Mucosa of stomach (tissue), 1 donor: ENCODE data around the gene OLFML2B.

Experiments used
- H3K27me3 ChIP-seq: one replicate; pipeline ENCODE4 v1.7.0; 2013; ENCODE audit warnings: mild to moderate bottlenecking, low read length; ENCODE audit not compliant: control insufficient read depth, insufficient read depth
- H3K36me3 ChIP-seq: one replicate; pipeline ENCODE4 v1.7.0; 2013; ENCODE audit warnings: low read length; ENCODE audit not compliant: control insufficient read depth, insufficient read depth
- H3K4me1 ChIP-seq: one replicate; pipeline ENCODE4 v1.7.0; 2013; ENCODE audit warnings: mild to moderate bottlenecking, low read length; ENCODE audit not compliant: control insufficient read depth, insufficient read depth
- H3K4me3 ChIP-seq: one replicate; pipeline ENCODE4 v1.7.0; 2013; ENCODE audit warnings: low read length
- H3K9ac ChIP-seq: one replicate; pipeline ENCODE4 v1.7.0; 2013; ENCODE audit warnings: mild to moderate bottlenecking, low read length, moderate library complexity
- H3K9me3 ChIP-seq: one replicate; pipeline ENCODE4 v1.7.0; 2013; ENCODE audit warnings: mild to moderate bottlenecking, low read length, moderate library complexity; ENCODE audit not compliant: control insufficient read depth
- donor health status: Pancreatic carcinoma.

The OLFML2B gene

DNA sequence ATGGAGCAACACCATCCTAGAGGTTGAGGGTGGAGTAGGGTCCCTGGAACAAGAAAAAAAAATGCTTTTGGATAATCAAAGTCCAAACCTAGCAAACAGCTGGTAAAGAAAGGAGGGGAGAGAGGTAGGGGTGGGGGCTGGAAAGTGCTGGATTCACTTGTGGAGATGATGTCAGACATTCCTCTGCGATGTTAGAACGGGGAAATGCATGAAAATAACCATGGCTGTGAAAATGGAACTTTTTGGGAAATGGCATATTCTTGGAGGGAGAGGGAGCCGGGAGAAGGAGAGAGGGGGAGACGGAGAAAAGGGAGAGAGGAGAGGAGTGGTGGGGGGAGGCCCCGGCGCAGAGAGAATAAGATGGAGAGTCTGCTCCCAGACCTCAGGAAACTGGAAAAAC is 53.6 kb downstream of the OLFML2B start:
- H3K9me3 ChIP-seq: no peaks in the 10 kb centered on the region
- H3K4me3 ChIP-seq: no peak overlapping the region
- H3K4me1 ChIP-seq: peaks cover 6% of the 10 kb centered on the region
- no peaks in the 10 kb centered on the region for H3K27me3 ChIP-seq
- no peak overlapping the region for H3K9ac ChIP-seq
- H3K36me3 ChIP-seq: no peaks in the 10 kb centered on the region

DNA sequence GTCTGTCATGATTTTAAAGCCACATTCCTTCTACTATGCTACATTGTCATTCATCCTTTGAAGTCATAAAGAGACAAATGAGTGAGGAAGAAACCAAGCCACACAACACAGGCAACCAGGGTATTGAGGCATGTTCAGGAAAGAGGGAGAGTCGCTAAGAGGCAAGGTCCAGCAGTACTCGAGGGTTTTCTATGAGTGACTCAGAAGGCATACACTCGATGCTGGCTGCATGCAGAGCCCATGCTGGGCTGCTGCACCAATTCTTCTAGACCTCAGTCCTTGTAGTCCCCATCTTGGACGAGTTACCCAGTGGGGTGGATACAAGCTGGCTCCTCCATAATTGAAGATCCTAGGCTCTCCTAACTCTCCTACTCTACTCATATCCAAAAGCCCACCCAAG is 57.6 kb downstream of the OLFML2B start:
- Histone ChIP-seq H3K27me3 (no peaks in the 10 kb centered on the region), H3K9ac (no peak overlapping the region), H3K9me3 (no peaks in the 10 kb centered on the region), H3K4me3 (no peak overlapping the region), H3K36me3 (no peaks in the 10 kb centered on the region), H3K4me1 (no peaks in the 10 kb centered on the region)

DNA sequence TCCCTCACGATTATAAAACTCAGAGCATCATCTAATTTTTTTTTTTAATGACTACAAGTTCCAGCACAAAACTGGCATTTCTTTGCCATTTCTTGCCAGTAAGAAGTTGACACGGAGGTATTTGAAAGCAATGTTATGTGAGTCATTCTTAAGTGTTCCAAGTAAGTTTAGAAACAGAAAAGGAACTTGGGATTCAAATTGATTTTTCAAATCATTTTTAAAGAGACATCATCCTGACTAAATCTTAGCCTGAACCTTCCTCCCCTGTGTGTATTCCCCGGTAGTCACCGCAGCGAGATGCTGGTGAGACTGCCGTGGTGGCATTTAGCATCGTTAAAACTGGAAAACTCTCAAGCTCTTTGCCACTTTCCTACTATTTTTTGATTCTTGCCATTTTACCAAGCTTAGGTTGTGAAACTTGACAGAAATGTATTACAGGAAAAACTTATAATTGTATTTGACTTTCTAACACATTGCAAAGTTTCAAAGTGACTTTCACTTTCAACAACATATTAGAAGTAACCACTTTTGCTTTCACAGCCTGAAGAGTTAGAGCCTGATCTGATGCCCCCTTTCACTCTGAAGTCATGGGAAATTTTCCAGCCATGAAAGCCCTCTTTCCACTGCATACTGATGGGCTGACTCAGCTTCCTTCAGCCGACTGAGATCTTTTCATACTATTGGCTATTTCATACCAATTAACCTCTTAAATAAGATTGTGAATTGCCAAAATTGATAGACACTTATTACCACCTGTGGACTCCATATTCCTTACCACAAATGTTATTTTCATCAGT is 61.4 kb downstream of the OLFML2B start:
- Histone ChIP-seq H3K27me3 (no peaks in the 10 kb centered on the region), H3K36me3 (no peaks in the 10 kb centered on the region), H3K9me3 (no peaks in the 10 kb centered on the region), H3K4me1 (no peaks in the 10 kb centered on the region), H3K9ac (no peak overlapping the region), H3K4me3 (no peak overlapping the region)

DNA sequence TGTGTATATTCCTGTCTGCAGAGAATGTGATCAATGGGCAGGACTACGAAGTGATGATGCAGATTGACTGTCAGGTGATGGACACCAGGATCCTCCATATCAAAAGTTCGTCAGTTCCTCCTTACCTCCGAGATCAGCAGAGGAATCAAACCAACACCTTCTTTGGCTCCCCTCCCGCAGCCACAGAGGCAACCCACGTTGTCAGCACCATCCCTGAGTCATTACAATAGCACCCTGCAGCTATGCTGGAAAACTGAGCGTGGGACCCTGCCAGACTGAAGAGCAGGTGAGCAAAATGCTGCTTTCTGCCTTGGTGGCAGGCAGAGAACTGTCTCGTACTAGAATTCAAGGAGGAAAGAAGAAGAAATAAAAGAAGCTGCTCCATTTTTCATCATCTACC is 65.2 kb downstream of the OLFML2B start:
- H3K4me3 ChIP-seq: no peak overlapping the region
- no peaks in the 10 kb centered on the region for H3K4me1 ChIP-seq
- H3K9me3 ChIP-seq: no peaks in the 10 kb centered on the region
- no peaks in the 10 kb centered on the region for H3K27me3 ChIP-seq
- H3K9ac ChIP-seq: no peak overlapping the region
- H3K36me3 ChIP-seq: no peaks in the 10 kb centered on the region

DNA sequence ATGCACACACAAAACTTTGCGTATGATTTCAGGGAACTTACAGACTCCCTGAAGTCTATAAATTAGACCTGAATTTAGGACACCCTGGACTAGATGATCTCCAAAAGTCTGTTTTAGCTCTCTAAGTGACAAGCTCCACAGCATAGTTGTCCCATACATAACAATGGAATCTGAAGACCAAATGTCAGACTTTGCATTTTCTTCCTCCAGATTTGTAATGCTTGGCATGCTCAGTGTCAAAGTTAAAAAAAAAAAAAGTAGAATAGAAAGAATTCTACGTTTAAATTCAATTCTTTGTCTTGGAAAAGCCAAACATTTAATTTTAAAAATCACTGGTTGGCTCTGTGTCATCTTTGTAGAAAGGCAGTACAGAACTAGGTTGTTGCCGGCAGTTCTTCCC is 66.7 kb downstream of the OLFML2B start:
- Histone ChIP-seq H3K27me3 (no peaks in the 10 kb centered on the region), H3K9me3 (no peaks in the 10 kb centered on the region), H3K9ac (no peak overlapping the region), H3K4me1 (no peaks in the 10 kb centered on the region), H3K36me3 (no peaks in the 10 kb centered on the region), H3K4me3 (no peak overlapping the region)

DNA sequence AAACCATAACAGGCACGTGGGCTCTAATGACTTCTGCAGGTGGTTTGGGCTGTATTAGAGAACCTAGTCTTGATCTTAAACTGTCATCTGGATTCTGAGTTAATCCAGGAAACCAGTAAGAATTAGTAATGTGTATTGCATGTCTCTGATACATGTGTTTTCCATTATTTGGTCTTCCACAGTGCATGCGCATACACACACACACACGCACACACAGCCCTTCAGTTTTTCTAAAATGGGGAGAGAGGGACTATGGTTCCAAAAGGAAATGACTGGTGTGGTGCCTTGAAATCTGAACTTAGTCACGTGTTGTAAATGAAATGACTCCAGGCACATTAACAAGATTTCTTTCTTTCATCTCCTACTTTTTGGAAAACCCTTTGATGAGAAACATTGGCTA is 67.6 kb downstream of the OLFML2B start:
- no peaks in the 10 kb centered on the region for H3K4me1 ChIP-seq
- no peak overlapping the region for H3K4me3 ChIP-seq
- H3K9me3 ChIP-seq: no peaks in the 10 kb centered on the region
- no peaks in the 10 kb centered on the region for H3K27me3 ChIP-seq
- no peaks in the 10 kb centered on the region for H3K36me3 ChIP-seq
- H3K9ac ChIP-seq: no peak overlapping the region

DNA sequence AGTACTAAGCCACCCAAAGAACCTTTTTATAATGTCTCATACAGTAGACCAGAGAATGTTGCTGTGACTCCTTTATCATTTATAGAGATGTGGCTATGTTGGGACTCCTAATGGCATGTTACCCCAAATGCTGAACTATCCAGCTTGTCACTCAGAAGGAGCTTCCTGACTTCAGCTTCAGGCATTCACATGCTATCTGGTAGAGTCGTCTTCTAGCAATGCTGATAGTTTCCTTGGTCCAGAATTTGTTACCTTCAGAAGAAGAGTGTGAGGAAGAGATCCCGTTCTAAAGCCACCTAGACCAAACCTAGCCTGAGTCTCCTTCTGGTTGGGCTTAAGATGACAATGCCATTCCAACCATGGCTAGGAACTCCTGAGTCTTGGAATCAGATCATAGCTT is 68.1 kb downstream of the OLFML2B start:
- no peaks in the 10 kb centered on the region for H3K36me3 ChIP-seq
- no peaks in the 10 kb centered on the region for H3K4me1 ChIP-seq
- no peaks in the 10 kb centered on the region for H3K27me3 ChIP-seq

DNA sequence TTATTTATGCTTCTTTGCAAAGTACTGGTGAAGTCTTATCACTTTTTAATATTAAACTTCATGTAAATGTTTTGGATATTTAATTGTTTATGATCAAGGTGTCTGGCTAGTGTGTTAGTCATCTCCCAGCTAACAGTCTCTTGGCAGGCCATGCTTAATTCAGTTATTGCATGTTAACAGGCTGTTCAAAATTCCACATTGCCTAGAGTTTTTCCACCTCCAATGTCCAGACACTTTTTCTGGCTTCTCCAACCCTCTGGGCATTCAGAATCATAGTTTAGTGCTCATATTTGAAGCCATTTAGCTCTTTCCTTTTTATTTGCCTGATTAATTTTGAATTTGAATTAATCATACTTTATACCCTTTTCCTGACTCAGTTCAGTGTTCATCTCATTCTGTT is 69.2 kb downstream of the OLFML2B start:
- H3K9me3 ChIP-seq: no peaks in the 10 kb centered on the region

More for the DNA sequence above, 68.1 kb downstream of the OLFML2B start:
- Histone ChIP-seq H3K4me3 (no peak overlapping the region), H3K9me3 (no peaks in the 10 kb centered on the region), H3K9ac (no peak overlapping the region)

DNA sequence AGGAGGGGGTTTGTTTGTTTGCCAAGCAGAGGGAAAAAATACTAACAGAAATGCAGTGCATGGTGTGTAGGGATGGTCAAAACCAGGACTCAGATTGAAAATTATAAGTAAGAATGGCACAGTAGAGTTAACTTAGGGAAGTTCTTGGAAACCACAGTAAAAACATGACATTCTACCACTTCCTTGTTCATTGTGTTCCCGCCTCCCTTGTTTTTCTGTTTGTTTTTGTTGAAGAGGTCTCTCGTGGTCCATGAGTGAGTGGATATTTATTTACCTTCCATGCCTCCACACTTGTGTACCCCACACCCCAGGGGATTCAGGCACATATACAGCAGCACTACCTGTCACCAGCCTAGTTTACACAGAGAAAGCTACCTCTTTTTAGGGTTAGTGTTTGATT is 69.6 kb downstream of the OLFML2B start:
- Histone ChIP-seq H3K4me3 (no peak overlapping the region), H3K4me1 (no peaks in the 10 kb centered on the region), H3K36me3 (no peaks in the 10 kb centered on the region)

More for the DNA sequence above, 69.2 kb downstream of the OLFML2B start:
- H3K9ac ChIP-seq: no peak overlapping the region
- H3K36me3 ChIP-seq: no peaks in the 10 kb centered on the region
- H3K4me1 ChIP-seq: no peaks in the 10 kb centered on the region
- no peak overlapping the region for H3K4me3 ChIP-seq
- H3K27me3 ChIP-seq: no peaks in the 10 kb centered on the region

DNA sequence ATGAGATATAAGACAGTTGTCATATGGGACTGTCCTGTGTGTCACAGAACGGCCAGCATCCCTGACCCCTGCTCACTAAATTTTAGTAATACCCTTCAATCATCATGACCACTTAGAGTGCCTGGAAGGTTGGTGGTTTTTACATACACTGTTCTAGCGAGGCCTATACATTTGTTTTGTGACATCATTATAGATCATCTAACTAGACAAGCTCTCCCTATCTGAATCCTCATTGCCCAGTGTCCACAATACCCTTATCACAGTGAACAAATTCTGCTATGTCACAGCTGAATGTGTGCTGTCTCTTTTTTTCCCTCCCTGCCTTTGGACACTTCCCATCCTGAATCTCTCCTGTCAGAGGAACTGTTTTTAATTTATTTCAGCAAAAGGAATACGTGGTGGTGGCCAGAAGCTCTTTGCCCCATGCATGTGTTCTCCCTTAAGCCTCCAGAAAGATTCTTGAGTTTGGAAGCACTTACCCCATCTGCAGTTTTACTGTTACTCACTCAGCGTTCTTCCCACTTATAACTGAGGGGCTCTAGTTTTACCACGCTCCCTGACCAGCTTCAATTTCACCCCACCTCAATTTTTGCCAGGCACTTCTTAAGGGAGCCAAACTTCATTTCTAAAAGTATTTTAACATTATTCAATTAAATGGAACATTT is 70.3 kb downstream of the OLFML2B start:
- H3K9ac ChIP-seq: no peak overlapping the region
- H3K27me3 ChIP-seq: no peaks in the 10 kb centered on the region
- no peaks in the 10 kb centered on the region for H3K4me1 ChIP-seq
- H3K4me3 ChIP-seq: no peak overlapping the region
- no peaks in the 10 kb centered on the region for H3K36me3 ChIP-seq
- H3K9me3 ChIP-seq: no peaks in the 10 kb centered on the region

More for the DNA sequence above, 69.6 kb downstream of the OLFML2B start:
- no peaks in the 10 kb centered on the region for H3K9me3 ChIP-seq
- H3K9ac ChIP-seq: no peak overlapping the region
- no peaks in the 10 kb centered on the region for H3K27me3 ChIP-seq

DNA sequence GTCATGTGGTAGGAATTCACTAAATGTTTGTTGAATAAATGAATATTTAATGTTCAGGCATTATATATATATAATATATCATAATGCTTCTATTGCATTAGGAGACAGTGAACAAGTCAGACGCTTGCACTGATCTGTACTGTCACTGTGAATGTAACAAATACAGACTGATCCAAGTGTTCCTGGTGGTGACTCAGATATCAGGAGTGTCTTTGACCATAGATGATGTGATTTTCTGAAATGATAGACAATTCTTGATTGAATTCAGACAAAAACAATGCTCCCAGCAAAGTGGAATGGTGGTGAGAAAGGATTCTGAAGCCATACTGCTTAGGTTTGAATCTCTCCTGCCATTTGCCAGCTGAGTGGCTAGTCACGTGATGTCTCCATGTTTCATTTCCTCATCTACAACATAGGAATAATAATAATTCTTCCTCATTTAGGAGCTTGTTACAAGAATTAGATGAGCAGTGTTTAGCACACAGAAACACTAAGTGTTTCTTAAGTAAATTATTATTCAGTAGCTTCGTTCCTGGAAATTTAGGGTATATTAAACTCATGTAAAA is 71.0 kb downstream of the OLFML2B start:
- Histone ChIP-seq H3K9ac (no peak overlapping the region), H3K9me3 (no peaks in the 10 kb centered on the region), H3K36me3 (no peaks in the 10 kb centered on the region), H3K4me1 (no peaks in the 10 kb centered on the region), H3K27me3 (no peaks in the 10 kb centered on the region), H3K4me3 (no peak overlapping the region)

DNA sequence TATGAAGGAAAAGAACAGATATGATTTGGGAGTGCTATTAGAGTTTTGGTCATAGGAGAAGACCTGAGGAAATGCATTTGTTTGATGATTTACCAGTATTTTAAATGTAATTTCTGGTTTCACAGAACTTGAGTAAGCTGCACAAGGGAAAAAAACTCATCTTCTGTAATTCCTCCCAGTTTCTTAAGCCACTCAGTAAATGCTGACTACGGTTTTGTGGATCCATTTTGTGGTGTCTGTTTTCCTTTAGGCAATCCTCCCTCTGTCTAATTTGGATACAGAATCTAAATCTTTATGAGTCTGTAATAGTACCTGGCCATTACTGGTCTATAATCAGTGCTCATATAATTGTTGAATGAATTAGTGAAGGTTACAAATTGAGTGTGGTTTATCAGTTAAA is 72.0 kb downstream of the OLFML2B start:
- Histone ChIP-seq H3K9me3 (no peaks in the 10 kb centered on the region), H3K4me3 (no peak overlapping the region), H3K4me1 (no peaks in the 10 kb centered on the region), H3K36me3 (no peaks in the 10 kb centered on the region), H3K27me3 (no peaks in the 10 kb centered on the region), H3K9ac (no peak overlapping the region)
